DOHH2 (cell line): ENCODE results near the gene CTIF.

Experiments
- CTCF ChIP-seq: fragments of 200-600 bp; sonication (generic); IDR thresholded peaks from one replicate; pipeline ENCODE4 v1.5.1; 2014; ENCODE audit warnings: antibody characterized with exemption, mild to moderate bottlenecking, low read depth, low read length; ENCODE audit not compliant: poor library complexity, severe bottlenecking
- EZH2phosphoT487 ChIP-seq: fragments of 200-600 bp; sonication (generic); IDR thresholded peaks from 2 replicates; pipeline ENCODE4 v1.6.1; 2017; ENCODE audit warnings: borderline replicate concordance, mild to moderate bottlenecking, antibody characterized with exemption, low read length, moderate library complexity, mixed read lengths

- TF ChIP-seq CTCF, result no peak
- TF ChIP-seq EZH2phosphoT487, result no peak
These were observed 163.7 kb downstream of the CTIF start for GRCh38 chr18:48702346-48703027.
